CD14-positive monocyte (primary cell): Measurements from ENCODE around the gene RASGEF1B. TPM values are rescaled to one million over a fixed set of nuclear protein-coding genes. Genes with fewer than 3 reads are reported as not detected.

Experiments
- DNase-seq, 3 donors: peaks; one replicate each; pipeline ENCODE4 v3.0.0-alpha.2; 2011 to 2022
- H2AFZ ChIP-seq: 2 replicates; pipeline ENCODE4 v1.6.0; 2012; ENCODE audit warnings: mild to moderate bottlenecking, low read depth, low read length, inconsistent platforms; ENCODE audit not compliant: insufficient read depth, poor library complexity, severe bottlenecking
- H3K27ac ChIP-seq, 2 donors: 1 replicate in 1 of 2; 2 replicates in 1 of 2; pipeline ENCODE4 v1.5.1; 2012 to 2013; ENCODE audit warnings: low read length in 2 of 2, control low read depth in 1 of 2, inconsistent platforms in 1 of 2, low read depth in 1 of 2, mild to moderate bottlenecking in 1 of 2
- H3K27me3 ChIP-seq, 2 donors: one replicate each; pipeline versions ENCODE4 v1.6.0 to v1.6.1; 2011 to 2013; ENCODE audit warnings: low read length in 2 of 2; ENCODE audit not compliant: control insufficient read depth in 2 of 2, insufficient read depth in 2 of 2
- H3K36me3 ChIP-seq, 2 donors: replicated peaks in 1 of 2; 1 replicate in 1 of 2; 2 replicates in 1 of 2; pipeline versions ENCODE4 v1.5.1 to v1.6.1; 2012 to 2013; ENCODE audit warnings: low read length in 2 of 2, control low read depth in 1 of 2, inconsistent platforms in 1 of 2, mild to moderate bottlenecking in 1 of 2; ENCODE audit not compliant: insufficient read depth in 2 of 2, control insufficient read depth in 1 of 2
- H3K4me1 ChIP-seq, 2 donors: 1 replicate in 1 of 2; 2 replicates in 1 of 2; pipeline versions ENCODE4 v1.5.1 to v1.6.1; 2012 to 2013; ENCODE audit warnings: low read length in 2 of 2, control low read depth in 1 of 2, inconsistent platforms in 1 of 2, mild to moderate bottlenecking in 1 of 2, moderate library complexity in 1 of 2; ENCODE audit not compliant: insufficient read depth in 2 of 2, control insufficient read depth in 1 of 2
- H3K4me2 ChIP-seq: replicated peaks from 2 replicates; pipeline ENCODE3; 2012; ENCODE audit warnings: low read length, moderate library complexity, mild to moderate bottlenecking; ENCODE audit not compliant: poor library complexity, severe bottlenecking; ENCODE audit errors: extremely low read depth
- H3K4me3 ChIP-seq, 3 experiments: fragments of 200-600 bp in 1 of 3; sonication (generic) in 1 of 3; replicated peaks in 1 of 3; 1 replicate in 2 of 3; 2 replicates in 1 of 3; pipeline ENCODE4 v1.5.1; 2011 to 2013; ENCODE audit warnings: low read length in 3 of 3, mild to moderate bottlenecking in 3 of 3, control low read depth in 2 of 3, low read depth in 2 of 3, inconsistent platforms in 1 of 3, moderate library complexity in 1 of 3
- H3K79me2 ChIP-seq: 2 replicates; pipeline ENCODE4 v1.6.0; 2012; ENCODE audit warnings: mild to moderate bottlenecking, control low read depth, inconsistent platforms, low read length, moderate library complexity; ENCODE audit not compliant: insufficient read depth
- H3K9ac ChIP-seq: 2 replicates; pipeline ENCODE4 v1.6.0; 2017; ENCODE audit warnings: low read length, mild to moderate bottlenecking; ENCODE audit not compliant: insufficient read depth, poor library complexity, severe bottlenecking
- H3K9me3 ChIP-seq, 2 donors: replicated peaks in 1 of 2; 1 replicate in 1 of 2; 2 replicates in 1 of 2; pipeline versions ENCODE4 v1.5.1 to v1.6.1; 2012 to 2013; ENCODE audit warnings: low read length in 2 of 2, control low read depth in 1 of 2; ENCODE audit not compliant: control insufficient read depth in 1 of 2, insufficient read depth in 1 of 2
- H4K20me1 ChIP-seq: 2 replicates; pipeline ENCODE4 v1.6.0; 2012; ENCODE audit warnings: mild to moderate bottlenecking, low read length, control low read depth, moderate library complexity; ENCODE audit not compliant: insufficient read depth
- H3K27ac Mint-ChIP-seq, 7 donors: one replicate each; pipeline ENCODE4 v1.8.0; 2020; ENCODE audit warnings: mild to moderate bottlenecking in 7 of 7, mixed read lengths in 7 of 7, moderate library complexity in 6 of 7, inconsistent platforms in 2 of 7
- H3K27me3 Mint-ChIP-seq, 3 donors: one replicate each; pipeline ENCODE4 v1.8.0; 2021 to 2022; ENCODE audit warnings: low read depth in 3 of 3, mild to moderate bottlenecking in 3 of 3, mixed read lengths in 3 of 3, moderate library complexity in 3 of 3, inconsistent platforms in 1 of 3
- H3K36me3 Mint-ChIP-seq, 2 donors: one replicate each; pipeline ENCODE4 v1.8.0; 2020; ENCODE audit warnings: mixed read lengths in 2 of 2, inconsistent platforms in 1 of 2, mild to moderate bottlenecking in 1 of 2
- H3K4me1 Mint-ChIP-seq: one replicate; pipeline ENCODE4 v1.8.0; 2020; ENCODE audit warnings: mild to moderate bottlenecking, mixed read lengths
- H3K4me3 Mint-ChIP-seq, 2 donors: one replicate each; pipeline ENCODE4 v1.8.0; 2020; ENCODE audit warnings: mild to moderate bottlenecking in 2 of 2, mixed read lengths in 2 of 2, moderate library complexity in 1 of 2
- H3K9me3 Mint-ChIP-seq, 7 donors: one replicate each; pipeline ENCODE4 v1.8.0; 2020 to 2022; ENCODE audit warnings: mixed read lengths in 7 of 7, mild to moderate bottlenecking in 6 of 7, moderate library complexity in 6 of 7, inconsistent platforms in 2 of 7
- CTCF ChIP-seq: fragments of 200-600 bp; IDR thresholded peaks from one replicate; pipeline ENCODE4 v1.8.0; 2022; ENCODE audit warnings: antibody characterized with exemption, mild to moderate bottlenecking
- WGBS: methylation state at CpG from one replicate; pipeline ENCODE4 v1.1.5; 2013; ENCODE audit warnings: missing lambda C conversion rate; ENCODE audit not compliant: insufficient coverage; 5-methylcytosine and 5-hydroxymethylcytosine counted together
- intact Hi-C, 2 donors: fragments of 100-400 bp; cut with micrococcal nuclease; formaldehyde crosslinking; loops; one replicate each; pipeline versions ENCODE4 v1.15.0 to v1.15.1; 2023
- polyA plus RNA-seq, 3 donors: library from polyadenylated mRNA; depleted of rRNA in 1 of 3; unstranded in 2 of 3; stranded (reverse) in 1 of 3; fragments of 300-500 nt in 2 of 3; fragments of >200 nt in 1 of 3; fragmentation: Illumina TruSeq in 2 of 3; gene quantifications; 1 replicate in 2 of 3; 2 replicates in 1 of 3; pipeline ENCODE4 v1.2.3, GENCODE V29; 2012 to 2021

The RASGEF1B gene
- polyA plus RNA-seq, 3 donors = 20.3 to 76.9 (median 36.6) TPM

- no peaks in the 10 kb centered on the region for H3K9me3 ChIP-seq
- H3K27me3 ChIP-seq = no peaks in the 10 kb centered on the region
- H3K4me1 Mint-ChIP-seq = peaks cover 3% of the 10 kb centered on the region
- peaks cover 0 to 2% of the 10 kb centered on the region in 2 donors for H3K4me1 ChIP-seq
- intact Hi-C loops = no loop called here
- H4K20me1 ChIP-seq = no peaks in the 10 kb centered on the region
- DNase-seq = no peak
- no peak for TF ChIP-seq CTCF
- peak overlapping the region in 1 of 7 donors; percentile 1 for H3K27ac Mint-ChIP-seq
- H2AFZ ChIP-seq = no peak overlapping the region
- H3K4me2 ChIP-seq = no peak overlapping the region
- no peaks in the 10 kb centered on the region for H3K36me3 ChIP-seq
- peaks cover 0 to 7% (median 3%) of the 10 kb centered on the region in 3 donors for H3K27me3 Mint-ChIP-seq
- WGBS = no CpG with 5 or more reads among the region's 4 CpGs
- no peaks in the 10 kb centered on the region for H3K36me3 Mint-ChIP-seq
- H3K27ac ChIP-seq = no peak overlapping the region
- peaks cover 0 to 5% (median 2%) of the 10 kb centered on the region in 7 donors for H3K9me3 Mint-ChIP-seq
- H3K4me3 Mint-ChIP-seq = no peak overlapping the region
- no peak overlapping the region for H3K4me3 ChIP-seq
- H3K79me2 ChIP-seq = no peaks in the 10 kb centered on the region
- no peak overlapping the region for H3K9ac ChIP-seq
Observed at GRCh38 chr4:81398379-81398778, 73.3 kb downstream of the RASGEF1B start.

DNA sequence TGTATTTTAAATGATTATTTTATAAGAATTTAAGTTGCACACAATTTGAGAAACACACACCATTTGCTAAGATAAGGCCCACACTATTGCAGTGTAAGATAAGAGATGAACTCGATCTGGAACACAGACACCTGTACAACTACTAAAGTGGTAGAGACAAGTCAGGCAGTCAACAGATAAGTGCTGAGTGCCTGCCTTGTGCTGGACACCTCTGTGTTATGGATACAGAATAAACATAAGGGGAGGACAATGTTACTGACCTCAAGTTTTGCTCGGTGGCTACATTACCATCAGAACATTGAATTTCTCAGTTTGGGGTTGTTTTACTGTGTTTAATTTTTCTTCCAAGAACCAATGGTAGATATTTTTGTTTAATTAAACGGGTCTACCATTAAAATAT lies 74.1 kb downstream of the RASGEF1B start:
- H3K9me3 Mint-ChIP-seq = peaks cover 0 to under 1% (median under 1%) of the 10 kb centered on the region in 7 donors

More for the DNA sequence above, 74.1 kb downstream of the RASGEF1B start:
- TF ChIP-seq CTCF = no peak
- Mint-ChIP-seq H3K36me3 (no peaks in the 10 kb centered on the region), H3K4me3 (no peak overlapping the region), H3K27ac (no peak overlapping the region), H3K4me1 (peaks cover 8% of the 10 kb centered on the region), H3K27me3 (peaks cover 0 to 6% (median 0%) of the 10 kb centered on the region in 3 donors)
- Histone ChIP-seq H3K4me2 (no peak overlapping the region), H3K27me3 (no peaks in the 10 kb centered on the region), H2AFZ (no peak overlapping the region), H3K79me2 (no peaks in the 10 kb centered on the region), H3K9me3 (no peaks in the 10 kb centered on the region), H3K36me3 (no peaks in the 10 kb centered on the region), H4K20me1 (no peaks in the 10 kb centered on the region), H3K4me3 (no peak overlapping the region), H3K27ac (no peak overlapping the region), H3K4me1 (peaks cover 0 to 8% of the 10 kb centered on the region in 2 donors), H3K9ac (no peak overlapping the region)
- DNase-seq = no peak
- no CpG with 5 or more reads among the region's 3 CpGs for WGBS
- intact Hi-C loops = no loop called here
